GM12878 (cell line): ENCODE results near the gene GFRA1. TPM values are rescaled to one million over a fixed set of nuclear protein-coding genes. Genes with fewer than 3 reads are reported as not detected.

Experiments used
- ATAC-seq: fragments of 200-7000 bp; cut with Tn5 transposase; 3 replicates; pipeline ENCODE4 v1.9.1; 2020; ENCODE audit warnings: mild to moderate bottlenecking, moderate library complexity
- BruUV-seq: library from RNA; stranded (reverse); fragments of 400-500 nt; replicated peaks from 2 replicates; lab custom pipeline; 2021; lab: Mats Ljungman, UMichigan
- CTCF ChIA-PET: fragments of 300-600 bp; sonication (Branson Sonifier 250); formaldehyde crosslinking; extraction: SDS; loops from one replicate; lab custom pipeline; 2021; ENCODE audit warnings: inconsistent platforms; lab: Yijun Ruan, JAX
- POLR2A ChIA-PET: fragments of 350-600 bp; formaldehyde crosslinking; extraction: SDS; loops from one replicate; lab custom pipeline; 2021; ENCODE audit warnings: inconsistent platforms; lab: Charles Lee
- RAD21 ChIA-PET: fragments of 300-600 bp; sonication (Branson Sonifier 250); formaldehyde crosslinking; loops from one replicate; lab custom pipeline; 2023; ENCODE audit warnings: antibody characterized with exemption; ENCODE audit not compliant: unreplicated experiment; lab: Charles Lee
- SMC1A ChIA-PET: fragments of 300-600 bp; sonication (Branson Sonifier 250); formaldehyde crosslinking; loops from one replicate; lab custom pipeline; 2023; ENCODE audit not compliant: unreplicated experiment, uncharacterized antibody; lab: Charles Lee
- DNase-seq: peaks from one replicate; pipeline ENCODE4 v3.0.0-alpha.2; 2011; ENCODE audit warnings: low read depth, low spot score
- FAIRE-seq: peaks from 3 replicates; lab custom pipeline; 2011; peaks lifted over from hg19 to GRCh38; lab: Jason Lieb, UNC
- H2AFZ ChIP-seq: 2 replicates; pipeline ENCODE4 v1.6.0; 2011; ENCODE audit warnings: low read depth, low read length, control low read depth; ENCODE audit not compliant: control insufficient read depth
- H3K27ac ChIP-seq: 2 replicates; pipeline ENCODE4 v1.5.1; 2011; ENCODE audit warnings: control low read depth; ENCODE audit not compliant: control insufficient read depth, insufficient read depth
- H3K27me3 ChIP-seq, 2 experiments: replicated peaks in 1 of 2; 2 replicates each; pipeline versions ENCODE4 v1.6.0 to v1.6.1; 2011; ENCODE audit warnings: low read length in 1 of 2; ENCODE audit not compliant: control insufficient read depth in 2 of 2, insufficient read depth in 2 of 2
- H3K36me3 ChIP-seq, 2 experiments: 2 replicates each; pipeline ENCODE4 v1.5.1; 2011; ENCODE audit warnings: low read length in 1 of 2; ENCODE audit not compliant: control insufficient read depth in 2 of 2, insufficient read depth in 2 of 2
- H3K4me1 ChIP-seq: 2 replicates; pipeline ENCODE4 v1.6.1; 2011; ENCODE audit warnings: mild to moderate bottlenecking, low read length, moderate library complexity, mixed read lengths; ENCODE audit not compliant: control insufficient read depth, insufficient read depth
- H3K4me2 ChIP-seq: 2 replicates; pipeline ENCODE4 v1.6.0; 2011; ENCODE audit warnings: control low read depth; ENCODE audit not compliant: control insufficient read depth, insufficient read depth
- H3K4me3 ChIP-seq: fragments of 200-600 bp; sonication (generic); 2 replicates; pipeline ENCODE4 v1.5.1; 2016
- H3K79me2 ChIP-seq: 2 replicates; pipeline ENCODE4 v1.6.0; 2011; ENCODE audit warnings: low read length; ENCODE audit not compliant: control insufficient read depth, insufficient read depth
- H3K9ac ChIP-seq: 2 replicates; pipeline ENCODE4 v1.8.0; 2011; ENCODE audit warnings: low read length, control low read depth, mixed read lengths; ENCODE audit not compliant: control insufficient read depth, insufficient read depth
- H3K9me3 ChIP-seq: replicated peaks from 3 replicates; pipeline ENCODE4 v1.5.1; 2011; ENCODE audit warnings: mild to moderate bottlenecking, low read length; ENCODE audit not compliant: control insufficient read depth, insufficient read depth
- H4K20me1 ChIP-seq: 2 replicates; pipeline ENCODE4 v1.6.0; 2011; ENCODE audit not compliant: control insufficient read depth, insufficient read depth
- CREB1 ChIP-seq: IDR thresholded peaks from 2 replicates; pipeline ENCODE4 v1.6.1; 2012; ENCODE audit warnings: low read depth, mild to moderate bottlenecking, inconsistent platforms
- JUNB ChIP-seq: IDR thresholded peaks from 2 replicates; pipeline ENCODE4 v1.6.1; 2016; ENCODE audit warnings: antibody characterized with exemption, mild to moderate bottlenecking
- JUND ChIP-seq: IDR thresholded peaks from 2 replicates; pipeline ENCODE4 v1.6.1; 2012; ENCODE audit warnings: low read depth, mild to moderate bottlenecking, low read length, improper control_type of control experiment, moderate library complexity
- LARP7 ChIP-seq: fragments of 450-650 bp; IDR thresholded peaks from 2 replicates; pipeline ENCODE4 v1.6.1; 2017; ENCODE audit warnings: mild to moderate bottlenecking
- MEF2A ChIP-seq: IDR thresholded peaks from 2 replicates; pipeline ENCODE4 v1.6.1; 2011; ENCODE audit warnings: low read depth, mild to moderate bottlenecking, low read length, moderate library complexity; ENCODE audit not compliant: insufficient read depth
- RUNX3 ChIP-seq: IDR thresholded peaks from 2 replicates; pipeline ENCODE4 v1.6.1; 2012; ENCODE audit warnings: low read length, inconsistent platforms
- STAT1 ChIP-seq: fragments of 450-650 bp; conservative IDR thresholded peaks from 2 replicates; pipeline ENCODE4 v1.6.1; 2014; ENCODE audit warnings: antibody characterized with exemption, mild to moderate bottlenecking
- SUPT20H ChIP-seq: IDR thresholded peaks from 2 replicates; pipeline ENCODE4 v1.6.1; 2011; ENCODE audit warnings: low read depth, mild to moderate bottlenecking, low read length, moderate library complexity, borderline replicate concordance; ENCODE audit not compliant: control insufficient read depth
- TCF7 ChIP-seq: IDR thresholded peaks from 2 replicates; pipeline ENCODE4 v1.6.1; 2014; ENCODE audit warnings: antibody characterized with exemption, borderline replicate concordance
- YBX1 ChIP-seq: fragments of 450-650 bp; IDR thresholded peaks from 2 replicates; pipeline ENCODE4 v1.6.1; 2016; ENCODE audit warnings: antibody characterized with exemption
- ZNF384 ChIP-seq: IDR thresholded peaks from 2 replicates; pipeline ENCODE4 v1.6.1; 2012; ENCODE audit warnings: low read depth, mild to moderate bottlenecking, low read length, improper control_type of control experiment, borderline replicate concordance
- WGBS: methylation state at CpG from one replicate; pipeline ENCODE4 v1.1.6; 2016; ENCODE audit warnings: low lambda C conversion rate; ENCODE audit not compliant: insufficient replicate concordance, insufficient coverage; ENCODE audit errors: missing lambda C conversion rate; 5-methylcytosine and 5-hydroxymethylcytosine counted together
- in situ Hi-C: fragments of 300-500 bp; cut with MboI; formaldehyde crosslinking; loops from 9 replicates; pipeline ENCODE4 v1.14.3; 2018; ENCODE audit warnings: mixed read lengths
- intact Hi-C: fragments of 100-400 bp; cut with micrococcal nuclease; formaldehyde crosslinking; loops from one replicate; pipeline ENCODE4 v1.14.2; 2022; ENCODE audit not compliant: unreplicated experiment
- polyA plus RNA-seq, 11 experiments: library from polyadenylated mRNA; depleted of rRNA in 4 of 11; unstranded in 6 of 11; stranded (reverse) in 5 of 11; fragments of >200 nt; fragmentation: Nextera tagmentation in 4 of 11; fragmentation: Illumina TruSeq in 1 of 11; extraction: Ambion mirVana in 4 of 11; extraction: Trizol in 1 of 11; gene quantifications; 1 replicate in 1 of 11; 2 replicates in 10 of 11; pipeline versions ENCODE4 v1.2.1 to v1.2.3, GENCODE V29; 2011 to 2016; ENCODE audit warnings: inconsistent platforms in 2 of 11, missing spikeins in 2 of 11, low read depth in 1 of 11
- total RNA-seq, 4 experiments: library from RNA; depleted of rRNA in 3 of 4; stranded (reverse); fragments of >200 nt in 3 of 4; fragmentation: Illumina TruSeq in 1 of 4; extraction: Trizol in 1 of 4; gene quantifications; 2 replicates each; pipeline versions ENCODE4 v1.2.1 to v1.2.3, GENCODE V29; 2013 to 2021
- TF ChIP-seq, protein P1 (sequence below): IDR thresholded peaks from 2 replicates; pipeline ENCODE4 v1.6.1; 2011; ENCODE audit warnings: mild to moderate bottlenecking, low read depth, low read length, moderate library complexity; ENCODE audit not compliant: insufficient replicate concordance
- TF ChIP-seq, protein P2 (sequence below): fragments of 450-650 bp; IDR thresholded peaks from 2 replicates; pipeline ENCODE4 v1.6.1; 2017; ENCODE audit warnings: low read depth, mild to moderate bottlenecking, moderate library complexity
- TF ChIP-seq, protein P3 (sequence below): fragments of 450-650 bp; formaldehyde crosslinking; IDR thresholded peaks from 2 replicates; pipeline ENCODE4 v1.4.0; 2022; ENCODE audit warnings: mild to moderate bottlenecking, moderate library complexity
- TF ChIP-seq, protein P4 (sequence below): fragments of 450-650 bp; IDR thresholded peaks from 2 replicates; pipeline ENCODE4 v1.6.1; 2017; ENCODE audit warnings: mild to moderate bottlenecking, moderate library complexity

Gene GFRA1
- total and polyA plus RNA-seq, 10 of the 15 experiments (the other 5 are each of a cell fraction or from before 2014, with no cell fraction given) = 0.05 to 0.19 TPM; not detected in 8

- Histone ChIP-seq H2AFZ (no peak overlapping the region), H3K4me1 (no peaks in the 10 kb centered on the region), H3K4me3 (no peak overlapping the region), H3K27me3 (no peaks in the 10 kb centered on the region; a peak in 1 of 4 replicates), H3K79me2 (no peaks in the 10 kb centered on the region), H3K36me3 (no peaks in the 10 kb centered on the region), H3K9me3 (no peaks in the 10 kb centered on the region), H3K4me2 (no peak overlapping the region), H4K20me1 (no peaks in the 10 kb centered on the region), H3K9ac (no peak overlapping the region), H3K27ac (no peak overlapping the region)
- BruUV-seq = no TSS peak
- 57% methylated on average over 17 of the region's 19 CpGs for WGBS
- CTCF ChIA-PET = no interaction called here
- no peak for FAIRE-seq
- ATAC-seq = no peak
- RAD21 ChIA-PET = no interaction called here
- POLR2A ChIA-PET = no interaction called here
- SMC1A ChIA-PET = no interaction called here
- intact Hi-C loops (no loop called here), in situ Hi-C loops (no loop called here)
- no peak for DNase-seq
- TF ChIP-seq RUNX3 = no peak
- TF ChIP-seq STAT1 = no peak
- no peak for TF ChIP-seq CREB1
- no peak for TF ChIP-seq LARP7
- no peak for TF ChIP-seq MEF2A
- no peak for TF ChIP-seq JUND
- TF ChIP-seq SUPT20H = no peak
- no peak for TF ChIP-seq JUNB
- no peak for TF ChIP-seq TCF7
- TF ChIP-seq, protein P1, sequence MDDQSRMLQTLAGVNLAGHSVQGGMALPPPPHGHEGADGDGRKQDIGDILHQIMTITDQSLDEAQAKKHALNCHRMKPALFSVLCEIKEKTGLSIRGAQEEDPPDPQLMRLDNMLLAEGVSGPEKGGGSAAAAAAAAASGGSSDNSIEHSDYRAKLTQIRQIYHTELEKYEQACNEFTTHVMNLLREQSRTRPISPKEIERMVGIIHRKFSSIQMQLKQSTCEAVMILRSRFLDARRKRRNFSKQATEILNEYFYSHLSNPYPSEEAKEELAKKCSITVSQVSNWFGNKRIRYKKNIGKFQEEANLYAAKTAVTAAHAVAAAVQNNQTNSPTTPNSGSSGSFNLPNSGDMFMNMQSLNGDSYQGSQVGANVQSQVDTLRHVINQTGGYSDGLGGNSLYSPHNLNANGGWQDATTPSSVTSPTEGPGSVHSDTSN = no peak
- TF ChIP-seq, protein P2, sequence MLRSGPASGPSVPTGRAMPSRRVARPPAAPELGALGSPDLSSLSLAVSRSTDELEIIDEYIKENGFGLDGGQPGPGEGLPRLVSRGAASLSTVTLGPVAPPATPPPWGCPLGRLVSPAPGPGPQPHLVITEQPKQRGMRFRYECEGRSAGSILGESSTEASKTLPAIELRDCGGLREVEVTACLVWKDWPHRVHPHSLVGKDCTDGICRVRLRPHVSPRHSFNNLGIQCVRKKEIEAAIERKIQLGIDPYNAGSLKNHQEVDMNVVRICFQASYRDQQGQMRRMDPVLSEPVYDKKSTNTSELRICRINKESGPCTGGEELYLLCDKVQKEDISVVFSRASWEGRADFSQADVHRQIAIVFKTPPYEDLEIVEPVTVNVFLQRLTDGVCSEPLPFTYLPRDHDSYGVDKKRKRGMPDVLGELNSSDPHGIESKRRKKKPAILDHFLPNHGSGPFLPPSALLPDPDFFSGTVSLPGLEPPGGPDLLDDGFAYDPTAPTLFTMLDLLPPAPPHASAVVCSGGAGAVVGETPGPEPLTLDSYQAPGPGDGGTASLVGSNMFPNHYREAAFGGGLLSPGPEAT = no peak
- TF ChIP-seq YBX1 = no peak
- TF ChIP-seq, protein P3, sequence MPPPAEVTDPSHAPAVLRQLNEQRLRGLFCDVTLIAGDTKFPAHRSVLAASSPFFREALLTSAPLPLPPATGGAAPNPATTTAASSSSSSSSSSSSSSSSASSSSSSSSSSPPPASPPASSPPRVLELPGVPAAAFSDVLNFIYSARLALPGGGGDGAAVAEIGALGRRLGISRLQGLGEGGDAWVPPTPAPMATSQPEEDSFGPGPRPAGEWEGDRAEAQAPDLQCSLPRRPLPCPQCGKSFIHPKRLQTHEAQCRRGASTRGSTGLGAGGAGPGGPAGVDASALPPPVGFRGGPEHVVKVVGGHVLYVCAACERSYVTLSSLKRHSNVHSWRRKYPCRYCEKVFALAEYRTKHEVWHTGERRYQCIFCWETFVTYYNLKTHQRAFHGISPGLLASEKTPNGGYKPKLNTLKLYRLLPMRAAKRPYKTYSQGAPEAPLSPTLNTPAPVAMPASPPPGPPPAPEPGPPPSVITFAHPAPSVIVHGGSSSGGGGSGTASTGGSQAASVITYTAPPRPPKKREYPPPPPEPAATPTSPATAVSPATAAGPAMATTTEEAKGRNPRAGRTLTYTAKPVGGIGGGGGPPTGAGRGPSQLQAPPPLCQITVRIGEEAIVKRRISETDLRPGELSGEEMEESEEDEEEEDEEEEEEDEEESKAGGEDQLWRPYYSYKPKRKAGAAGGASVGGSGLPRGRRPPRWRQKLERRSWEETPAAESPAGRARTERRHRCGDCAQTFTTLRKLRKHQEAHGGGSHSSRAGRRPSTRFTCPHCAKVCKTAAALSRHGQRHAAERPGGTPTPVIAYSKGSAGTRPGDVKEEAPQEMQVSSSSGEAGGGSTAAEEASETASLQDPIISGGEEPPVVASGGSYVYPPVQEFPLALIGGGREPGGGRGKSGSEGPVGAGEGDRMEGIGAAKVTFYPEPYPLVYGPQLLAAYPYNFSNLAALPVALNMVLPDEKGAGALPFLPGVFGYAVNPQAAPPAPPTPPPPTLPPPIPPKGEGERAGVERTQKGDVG (CRISPR knock-in tag) = no peak
- TF ChIP-seq, protein P4, sequence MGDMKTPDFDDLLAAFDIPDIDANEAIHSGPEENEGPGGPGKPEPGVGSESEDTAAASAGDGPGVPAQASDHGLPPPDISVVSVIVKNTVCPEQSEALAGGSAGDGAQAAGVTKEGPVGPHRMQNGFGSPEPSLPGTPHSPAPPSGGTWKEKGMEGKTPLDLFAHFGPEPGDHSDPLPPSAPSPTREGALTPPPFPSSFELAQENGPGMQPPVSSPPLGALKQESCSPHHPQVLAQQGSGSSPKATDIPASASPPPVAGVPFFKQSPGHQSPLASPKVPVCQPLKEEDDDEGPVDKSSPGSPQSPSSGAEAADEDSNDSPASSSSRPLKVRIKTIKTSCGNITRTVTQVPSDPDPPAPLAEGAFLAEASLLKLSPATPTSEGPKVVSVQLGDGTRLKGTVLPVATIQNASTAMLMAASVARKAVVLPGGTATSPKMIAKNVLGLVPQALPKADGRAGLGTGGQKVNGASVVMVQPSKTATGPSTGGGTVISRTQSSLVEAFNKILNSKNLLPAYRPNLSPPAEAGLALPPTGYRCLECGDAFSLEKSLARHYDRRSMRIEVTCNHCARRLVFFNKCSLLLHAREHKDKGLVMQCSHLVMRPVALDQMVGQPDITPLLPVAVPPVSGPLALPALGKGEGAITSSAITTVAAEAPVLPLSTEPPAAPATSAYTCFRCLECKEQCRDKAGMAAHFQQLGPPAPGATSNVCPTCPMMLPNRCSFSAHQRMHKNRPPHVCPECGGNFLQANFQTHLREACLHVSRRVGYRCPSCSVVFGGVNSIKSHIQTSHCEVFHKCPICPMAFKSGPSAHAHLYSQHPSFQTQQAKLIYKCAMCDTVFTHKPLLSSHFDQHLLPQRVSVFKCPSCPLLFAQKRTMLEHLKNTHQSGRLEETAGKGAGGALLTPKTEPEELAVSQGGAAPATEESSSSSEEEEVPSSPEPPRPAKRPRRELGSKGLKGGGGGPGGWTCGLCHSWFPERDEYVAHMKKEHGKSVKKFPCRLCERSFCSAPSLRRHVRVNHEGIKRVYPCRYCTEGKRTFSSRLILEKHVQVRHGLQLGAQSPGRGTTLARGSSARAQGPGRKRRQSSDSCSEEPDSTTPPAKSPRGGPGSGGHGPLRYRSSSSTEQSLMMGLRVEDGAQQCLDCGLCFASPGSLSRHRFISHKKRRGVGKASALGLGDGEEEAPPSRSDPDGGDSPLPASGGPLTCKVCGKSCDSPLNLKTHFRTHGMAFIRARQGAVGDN = no peak
- no peak for TF ChIP-seq ZNF384
Measured at GRCh38 chr10:116125180-116125579, 147.8 kb downstream of the GFRA1 start.
